Measurements from ENCODE around the gene ARL16. TPM values are rescaled to one million over a fixed set of nuclear protein-coding genes. Genes with fewer than 3 reads are reported as not detected.

ARL16 gene
- total and polyA plus RNA-seq, 4 donors, result 7.9 to 24.3 (median 11.3) TPM

GRCh38 chr17:81641825-81642489 lies 41.6 kb downstream of the ARL16 start:
- H3K4me3 ChIP-seq (ENCODE audit: low read depth in 1 of 3, low read length in 3 of 3), result no peak overlapping the region
- H3K36me3 ChIP-seq (ENCODE audit: control insufficient read depth in 4 of 4, insufficient read depth in 3 of 4, low read depth in 1 of 4, low read length in 3 of 4), result no peaks in the 10 kb centered on the region
- DNase-seq (ENCODE audit: low spot score), result no peak
- WGBS, result 91% methylated on average over 17 of the region's 17 CpGs
- H3K27me3 ChIP-seq (ENCODE audit: control insufficient read depth in 4 of 4, insufficient read depth in 4 of 4, low read length in 3 of 4), result no peaks in the 10 kb centered on the region
- H3K9ac ChIP-seq (ENCODE audit: low read depth in 1 of 2, low read length in 2 of 2), result no peak overlapping the region
- TF ChIP-seq FOXA1 (IDR thresholded peaks at IDR 0.05), result no peak
- no peak for TF ChIP-seq RAD21 (IDR thresholded peaks at IDR 0.05)
- no peak for TF ChIP-seq JUND (IDR thresholded peaks at IDR 0.05)
- TF ChIP-seq HNF4G (IDR thresholded peaks at IDR 0.05), result no peak
- TF ChIP-seq FOXA2 (IDR thresholded peaks at IDR 0.05), result no peak
- TF ChIP-seq, protein P1, sequence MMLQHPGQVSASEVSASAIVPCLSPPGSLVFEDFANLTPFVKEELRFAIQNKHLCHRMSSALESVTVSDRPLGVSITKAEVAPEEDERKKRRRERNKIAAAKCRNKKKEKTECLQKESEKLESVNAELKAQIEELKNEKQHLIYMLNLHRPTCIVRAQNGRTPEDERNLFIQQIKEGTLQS (IDR thresholded peaks at IDR 0.05), result no peak
- no peak for TF ChIP-seq ZBTB33 (IDR thresholded peaks at IDR 0.05)
- TF ChIP-seq RXRA (IDR thresholded peaks at IDR 0.05), result no peak
- no peak for TF ChIP-seq REST (IDR thresholded peaks at IDR 0.05)
- TF ChIP-seq GABPA (IDR thresholded peaks at IDR 0.05 in 1 of 2, conservative IDR thresholded peaks at IDR 0.05 in 1 of 2), result no peak
- TF ChIP-seq, protein P2, sequence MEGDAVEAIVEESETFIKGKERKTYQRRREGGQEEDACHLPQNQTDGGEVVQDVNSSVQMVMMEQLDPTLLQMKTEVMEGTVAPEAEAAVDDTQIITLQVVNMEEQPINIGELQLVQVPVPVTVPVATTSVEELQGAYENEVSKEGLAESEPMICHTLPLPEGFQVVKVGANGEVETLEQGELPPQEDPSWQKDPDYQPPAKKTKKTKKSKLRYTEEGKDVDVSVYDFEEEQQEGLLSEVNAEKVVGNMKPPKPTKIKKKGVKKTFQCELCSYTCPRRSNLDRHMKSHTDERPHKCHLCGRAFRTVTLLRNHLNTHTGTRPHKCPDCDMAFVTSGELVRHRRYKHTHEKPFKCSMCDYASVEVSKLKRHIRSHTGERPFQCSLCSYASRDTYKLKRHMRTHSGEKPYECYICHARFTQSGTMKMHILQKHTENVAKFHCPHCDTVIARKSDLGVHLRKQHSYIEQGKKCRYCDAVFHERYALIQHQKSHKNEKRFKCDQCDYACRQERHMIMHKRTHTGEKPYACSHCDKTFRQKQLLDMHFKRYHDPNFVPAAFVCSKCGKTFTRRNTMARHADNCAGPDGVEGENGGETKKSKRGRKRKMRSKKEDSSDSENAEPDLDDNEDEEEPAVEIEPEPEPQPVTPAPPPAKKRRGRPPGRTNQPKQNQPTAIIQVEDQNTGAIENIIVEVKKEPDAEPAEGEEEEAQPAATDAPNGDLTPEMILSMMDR (IDR thresholded peaks at IDR 0.05; ENCODE audit: low read depth, low read length, missing input control), result no peak
- no peak overlapping the region for H3K27ac ChIP-seq (ENCODE audit: low read depth in 1 of 2, low read length in 2 of 2)
- H3K4me1 ChIP-seq (ENCODE audit: control insufficient read depth in 4 of 4, insufficient read depth in 4 of 4, low read length in 3 of 4), result peaks cover 0 to 9% (median 5%) of the 10 kb centered on the region in 4 donors
- no peaks in the 10 kb centered on the region for H3K9me3 ChIP-seq (ENCODE audit: control insufficient read depth in 4 of 4, low read length in 3 of 4)

DNA sequence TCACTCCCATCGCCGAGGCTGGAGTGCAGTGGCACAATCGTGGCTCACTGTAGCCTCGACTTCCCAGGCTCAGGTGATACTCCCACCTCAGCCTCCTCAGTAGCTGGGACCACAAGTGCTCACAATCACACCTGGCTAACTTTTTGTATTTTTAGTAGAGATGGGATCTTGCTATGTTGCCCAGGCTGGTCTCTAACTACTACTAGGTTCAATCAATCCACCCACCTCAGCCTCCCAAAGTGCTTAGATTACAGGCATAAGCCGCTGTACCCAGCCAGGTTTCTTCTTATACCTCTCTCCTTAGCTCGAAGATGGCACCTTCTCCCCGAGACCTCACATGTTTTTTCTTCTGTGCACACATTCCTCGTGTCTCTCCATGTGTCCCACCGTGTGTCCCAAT lies 43.6 kb downstream of the ARL16 start:
- H3K4me1 ChIP-seq (ENCODE audit: control insufficient read depth in 4 of 4, insufficient read depth in 4 of 4, low read length in 3 of 4), result peaks cover 4 to 23% (median 16%) of the 10 kb centered on the region in 4 donors
- no peak overlapping the region for H3K27ac ChIP-seq (ENCODE audit: low read depth in 1 of 2, low read length in 2 of 2)
- H3K9me3 ChIP-seq (ENCODE audit: control insufficient read depth in 4 of 4, low read length in 3 of 4), result no peaks in the 10 kb centered on the region
- WGBS, result 95% methylated on average over 9 of the region's 9 CpGs
- H3K27me3 ChIP-seq (ENCODE audit: control insufficient read depth in 4 of 4, insufficient read depth in 4 of 4, low read length in 3 of 4), result no peaks in the 10 kb centered on the region
- H3K4me3 ChIP-seq (ENCODE audit: low read depth in 1 of 3, low read length in 3 of 3), result no peak overlapping the region
- no peaks in the 10 kb centered on the region for H3K36me3 ChIP-seq (ENCODE audit: control insufficient read depth in 4 of 4, insufficient read depth in 3 of 4, low read depth in 1 of 4, low read length in 3 of 4)
- no peak overlapping the region for H3K9ac ChIP-seq (ENCODE audit: low read depth in 1 of 2, low read length in 2 of 2)
- no peak for TF ChIP-seq MAX (IDR thresholded peaks at IDR 0.05)
- DNase-seq (ENCODE audit: low spot score), result no peak
